Kasumi-1 (cell line): ENCODE results near the gene DNAJC16.

Experiments used
- DNase-seq, 2 experiments: peaks; one replicate each; lab custom pipeline; 2025; lab: John Stamatoyannopoulos, UW

The DNAJC16 gene

GRCh38 chr1:15540186-15540585 lies 13.5 kb downstream of the DNAJC16 start:
- no peak for DNase-seq

GRCh38 chr1:15541231-15541792 lies 14.7 kb downstream of the DNAJC16 start:
- no peak for DNase-seq

- DNase-seq: no peak
Observed at GRCh38 chr1:15542388-15543250, 16.0 kb downstream of the DNAJC16 start.

GRCh38 chr1:15543251-15543588 lies 16.6 kb downstream of the DNAJC16 start:
- no peak for DNase-seq

- DNase-seq: no peak
Observed at GRCh38 chr1:15543589-15544568, 17.2 kb downstream of the DNAJC16 start.

- DNase-seq: no peak
Observed at GRCh38 chr1:15546641-15547040, 20.0 kb downstream of the DNAJC16 start.

- DNase-seq: no peak
Observed at GRCh38 chr1:15550573-15550972, 23.9 kb downstream of the DNAJC16 start.

- no peak for DNase-seq
Observed at GRCh38 chr1:15557008-15557407, 30.4 kb downstream of the DNAJC16 start.

GRCh38 chr1:15557594-15557993 lies 30.9 kb downstream of the DNAJC16 start:
- no peak for DNase-seq

- no peak for DNase-seq
Observed at GRCh38 chr1:15558516-15558915, 31.9 kb downstream of the DNAJC16 start.

GRCh38 chr1:15559189-15559810 lies 32.7 kb downstream of the DNAJC16 start:
- DNase-seq: no peak

GRCh38 chr1:15568387-15569073 lies 41.9 kb downstream of the DNAJC16 start:
- no peak for DNase-seq

GRCh38 chr1:15570861-15571260 lies 44.2 kb downstream of the DNAJC16 start:
- DNase-seq: no peak

GRCh38 chr1:15571266-15571665 lies 44.6 kb downstream of the DNAJC16 start:
- DNase-seq: no peak

- DNase-seq: no peak
Observed at GRCh38 chr1:15573477-15573876, 46.8 kb downstream of the DNAJC16 start.

- no peak for DNase-seq
Observed at GRCh38 chr1:15574741-15575140, 48.1 kb downstream of the DNAJC16 start.

GRCh38 chr1:15575549-15576150 lies 49.0 kb downstream of the DNAJC16 start:
- DNase-seq: no peak

GRCh38 chr1:15577691-15578090 lies 51.0 kb downstream of the DNAJC16 start:
- DNase-seq: no peak

GRCh38 chr1:15578921-15579682 lies 52.5 kb downstream of the DNAJC16 start:
- no peak for DNase-seq

GRCh38 chr1:15579683-15580047 lies 53.0 kb downstream of the DNAJC16 start:
- no peak for DNase-seq
